K562 (cell line): Measurements from ENCODE around the gene EXTL1. TPM values are rescaled to one million over a fixed set of nuclear protein-coding genes. Genes with fewer than 3 reads are reported as not detected.

Experiments
- CBFA2T3 ChIP-seq: fragments of 450-650 bp; IDR thresholded peaks from 2 replicates; pipeline ENCODE4 v1.6.1; 2017
- CREB3L1 ChIP-seq: fragments of 450-650 bp; IDR thresholded peaks from 2 replicates; pipeline ENCODE4 v1.6.1; 2014; ENCODE audit warnings: low read depth, mild to moderate bottlenecking, moderate library complexity, borderline replicate concordance
- KLF1 ChIP-seq: fragments of 450-650 bp; IDR thresholded peaks from 2 replicates; pipeline ENCODE4 v1.6.1; 2016; ENCODE audit warnings: missing genetic modification characterization, missing compliant biosample characterization
- MXD1 ChIP-seq: fragments of 250-450 bp; sonication (Bioruptor Pico); IDR thresholded peaks from 2 replicates; pipeline ENCODE4 v1.8.0; 2021; ENCODE audit warnings: borderline replicate concordance, mild to moderate bottlenecking, moderate library complexity; ENCODE audit not compliant: poor library complexity, severe bottlenecking
- MYC ChIP-seq, 2 experiments: fragments of 250-450 bp in 1 of 2; sonication (Bioruptor Pico) in 1 of 2; IDR thresholded peaks; 2 replicates each; pipeline versions ENCODE4 v1.5.1 to v1.6.1; 2012 to 2021; ENCODE audit warnings: low read depth in 2 of 2, borderline replicate concordance in 1 of 2, improper control_type of control experiment in 1 of 2, low read length in 1 of 2, mild to moderate bottlenecking in 1 of 2, moderate library complexity in 1 of 2
- OTX1 ChIP-seq: fragments of 450-650 bp; formaldehyde crosslinking; IDR thresholded peaks from 2 replicates; pipeline ENCODE4 v1.4.0; 2022; ENCODE audit warnings: mild to moderate bottlenecking
- PHB ChIP-seq: fragments of 250-450 bp; sonication (Bioruptor Pico); IDR thresholded peaks from 2 replicates; pipeline ENCODE4 v1.5.0; 2021
- POLR2B ChIP-seq: fragments of 450-650 bp; IDR thresholded peaks from 2 replicates; pipeline ENCODE4 v1.6.1; 2018; ENCODE audit warnings: low read depth; ENCODE audit not compliant: partially characterized antibody
- TFAP4 ChIP-seq: sonication (generic); formaldehyde crosslinking; IDR thresholded peaks from 2 replicates; pipeline ENCODE4 v1.8.0; 2022; ENCODE audit warnings: missing genetic modification reagents, mild to moderate bottlenecking, moderate library complexity, borderline replicate concordance
- THAP12 ChIP-seq: fragments of 250-450 bp; sonication (Bioruptor Pico); IDR thresholded peaks from 2 replicates; pipeline ENCODE4 v1.9.0; 2021; ENCODE audit warnings: mild to moderate bottlenecking, inconsistent platforms
- YY1 ChIP-seq, 3 experiments: IDR thresholded peaks; 2 replicates each; pipeline ENCODE4 v1.6.1; 2011; ENCODE audit warnings: low read length in 2 of 3, mild to moderate bottlenecking in 2 of 3, moderate library complexity in 2 of 3, borderline replicate concordance in 1 of 3, control low read depth in 1 of 3, low read depth in 1 of 3; ENCODE audit not compliant: insufficient read depth in 3 of 3, insufficient replicate concordance in 2 of 3, control insufficient read depth in 1 of 3, insufficient read length in 1 of 3; ENCODE audit errors: extremely low read depth in 1 of 3
- ZMIZ1 ChIP-seq, 2 experiments: fragments of 150-350 bp in 1 of 2; IDR thresholded peaks; 2 replicates each; pipeline ENCODE4 v1.6.1; 2012 to 2016; ENCODE audit warnings: low read depth in 2 of 2, low read length in 2 of 2, mild to moderate bottlenecking in 1 of 2, moderate library complexity in 1 of 2
- ZNF511 ChIP-seq: sonication (generic); formaldehyde crosslinking; IDR thresholded peaks from 2 replicates; pipeline ENCODE4 v1.8.0; 2022; ENCODE audit warnings: mild to moderate bottlenecking, missing genetic modification reagents
- polyA plus RNA-seq, 8 experiments: library from polyadenylated mRNA; depleted of rRNA in 4 of 8; stranded (reverse) in 5 of 8; unstranded in 3 of 8; fragments of >200 nt; fragmentation: Nextera tagmentation in 2 of 8; fragmentation: Illumina TruSeq in 1 of 8; extraction: Ambion mirVana in 2 of 8; extraction: Trizol in 1 of 8; gene quantifications; 2 replicates each; pipeline versions ENCODE4 v1.2.1 to v1.2.3, GENCODE V29; 2011 to 2014; ENCODE audit warnings: inconsistent platforms in 1 of 8, missing spikeins in 1 of 8
- total RNA-seq, 7 experiments: library from RNA; depleted of rRNA in 6 of 7; stranded (reverse); fragments of >200 nt in 6 of 7; fragmentation: Illumina TruSeq in 2 of 7; extraction: Trizol in 2 of 7; gene quantifications; 2 replicates each; pipeline versions ENCODE4 v1.2.1 to v1.2.3, GENCODE V29; 2011 to 2021; ENCODE audit warnings: low replicate concordance in 1 of 7

The EXTL1 gene
- total and polyA plus RNA-seq, 9 of the 15 experiments (the other 6 are each of a cell fraction or from before 2014, with no cell fraction given) = 0.04 to 0.23 (median 0.08) TPM; not detected in 3

GRCh38 chr1:26034504-26035202 is 13.1 kb downstream of the EXTL1 start (continued):
- TF ChIP-seq YY1 (IDR thresholded peaks at IDR 0.05; ENCODE audit: borderline replicate concordance in 1 of 3, control insufficient read depth in 1 of 3, extremely low read depth in 1 of 3, insufficient read depth in 3 of 3, insufficient read length in 1 of 3, insufficient replicate concordance in 2 of 3, low read depth in 1 of 3, low read length in 2 of 3) (peak in 1 of 3 experiments; percentile 5), ZNF511 (0 out of 2 replicates have a peak, but pooled peaks have one; percentile 20), KLF1 (tag) (0 out of 2 replicates have a peak, but pooled peaks have one; percentile 21), TFAP4 (CRISPR knock-in tag) (peak; percentile 15; the same call in 1 of the 2 replicates), THAP12 (CRISPR knock-in tag) (0 out of 2 replicates have a peak, but pooled peaks have one; percentile 1), CBFA2T3 (no peak), OTX1 (0 out of 2 replicates have a peak, but pooled peaks have one; percentile 34), PHB (CRISPR knock-in tag) (no peak; the same call in 1 of the 2 replicates), CREB3L1 (peak; percentile 12; the same call in 1 of the 2 replicates), MYC (IDR thresholded peaks at IDR 0.05; ENCODE audit: low read depth, low read length) (no peak), MYC (CRISPR knock-in tag; IDR thresholded peaks at IDR 0.05; ENCODE audit: borderline replicate concordance, low read depth) (0 out of 2 replicates have a peak, but pooled peaks have one; percentile 35), ZMIZ1 (IDR thresholded peaks at IDR 0.05; ENCODE audit: low read depth in 2 of 2, low read length in 2 of 2) (no peak), MXD1 (CRISPR knock-in tag) (peak; percentile 2), POLR2B (no peak)
